Subcutaneous abdominal adipose tissue (tissue), 5 donors: ENCODE measurements around the gene UBE2D1.

Experiments
- H3K27ac ChIP-seq: one replicate; pipeline ENCODE4 v1.7.0; 2013; ENCODE audit warnings: low read depth, mild to moderate bottlenecking, inconsistent platforms, low read length, moderate library complexity
- H3K27me3 ChIP-seq, 5 donors: one replicate each; pipeline ENCODE4 v1.7.0; 2013; ENCODE audit warnings: low read length in 5 of 5, inconsistent platforms in 1 of 5; ENCODE audit not compliant: control insufficient read depth in 5 of 5, insufficient read depth in 4 of 5
- H3K36me3 ChIP-seq, 5 donors: one replicate each; pipeline ENCODE4 v1.7.0; 2013; ENCODE audit warnings: low read length in 5 of 5; ENCODE audit not compliant: control insufficient read depth in 5 of 5, insufficient read depth in 5 of 5
- H3K4me1 ChIP-seq, 5 donors: one replicate each; pipeline ENCODE4 v1.7.0; 2013; ENCODE audit warnings: low read length in 5 of 5, mild to moderate bottlenecking in 3 of 5, moderate library complexity in 1 of 5; ENCODE audit not compliant: control insufficient read depth in 5 of 5, insufficient read depth in 5 of 5
- H3K4me3 ChIP-seq, 5 donors: one replicate each; pipeline ENCODE4 v1.7.0; 2013; ENCODE audit warnings: low read length in 5 of 5, low read depth in 1 of 5
- H3K9ac ChIP-seq, 5 donors: one replicate each; pipeline ENCODE4 v1.7.0; 2013; ENCODE audit warnings: low read length in 5 of 5, mild to moderate bottlenecking in 4 of 5, moderate library complexity in 3 of 5
- H3K9me3 ChIP-seq, 5 donors: one replicate each; pipeline ENCODE4 v1.7.0; 2013; ENCODE audit warnings: low read length in 5 of 5; ENCODE audit not compliant: control insufficient read depth in 5 of 5
- donor health status: healthy.
- donor health status: healthy.
- donor health status: healthy.
- donor health status: healthy.
- donor health status: healthy.

Gene UBE2D1

GRCh38 chr10:58394471-58394870, 59.7 kb downstream of the UBE2D1 start:
- Histone ChIP-seq H3K4me3 (no peak overlapping the region), H3K36me3 (peaks cover 43 to 67% (median 52%) of the 10 kb centered on the region in 5 donors), H3K9me3 (no peaks in the 10 kb centered on the region), H3K4me1 (no peaks in the 10 kb centered on the region), H3K27me3 (no peaks in the 10 kb centered on the region), H3K9ac (no peak overlapping the region), H3K27ac (no peak overlapping the region)

GRCh38 chr10:58396057-58396456, 61.3 kb downstream of the UBE2D1 start:
- H3K4me1 ChIP-seq, result no peaks in the 10 kb centered on the region
- H3K9ac ChIP-seq, result no peak overlapping the region
- H3K9me3 ChIP-seq, result no peaks in the 10 kb centered on the region
- no peaks in the 10 kb centered on the region for H3K27me3 ChIP-seq
- H3K36me3 ChIP-seq, result peaks cover 34 to 52% (median 43%) of the 10 kb centered on the region in 5 donors
- no peak overlapping the region for H3K27ac ChIP-seq
- H3K4me3 ChIP-seq, result no peak overlapping the region

GRCh38 chr10:58397830-58398229, 63.0 kb downstream of the UBE2D1 start:
- no peaks in the 10 kb centered on the region for H3K27me3 ChIP-seq
- H3K4me1 ChIP-seq, result no peaks in the 10 kb centered on the region
- peaks cover 31 to 45% (median 34%) of the 10 kb centered on the region in 5 donors for H3K36me3 ChIP-seq
- H3K9ac ChIP-seq, result no peak overlapping the region
- no peaks in the 10 kb centered on the region for H3K9me3 ChIP-seq
- no peak overlapping the region for H3K4me3 ChIP-seq
- no peak overlapping the region for H3K27ac ChIP-seq

GRCh38 chr10:58399410-58399809, 64.6 kb downstream of the UBE2D1 start:
- Histone ChIP-seq H3K27me3 (no peaks in the 10 kb centered on the region), H3K4me3 (no peak overlapping the region), H3K27ac (no peak overlapping the region), H3K36me3 (peaks cover 24 to 32% (median 26%) of the 10 kb centered on the region in 5 donors), H3K4me1 (no peaks in the 10 kb centered on the region), H3K9ac (no peak overlapping the region), H3K9me3 (no peaks in the 10 kb centered on the region)

GRCh38 chr10:58400609-58401008, 65.8 kb downstream of the UBE2D1 start:
- Histone ChIP-seq H3K4me3 (no peak overlapping the region), H3K27me3 (no peaks in the 10 kb centered on the region), H3K27ac (no peak overlapping the region), H3K4me1 (no peaks in the 10 kb centered on the region), H3K36me3 (peaks cover 14 to 21% (median 16%) of the 10 kb centered on the region in 5 donors), H3K9ac (no peak overlapping the region), H3K9me3 (no peaks in the 10 kb centered on the region)

- no peaks in the 10 kb centered on the region for H3K36me3 ChIP-seq
- H3K9ac ChIP-seq, result no peak overlapping the region
- H3K9me3 ChIP-seq, result no peaks in the 10 kb centered on the region
- no peaks in the 10 kb centered on the region for H3K4me1 ChIP-seq
- no peaks in the 10 kb centered on the region for H3K27me3 ChIP-seq
- no peak overlapping the region for H3K27ac ChIP-seq
- no peak overlapping the region for H3K4me3 ChIP-seq
Observed at GRCh38 chr10:58404001-58404400, 69.2 kb downstream of the UBE2D1 start.

GRCh38 chr10:58409956-58410610, 75.3 kb downstream of the UBE2D1 start:
- Histone ChIP-seq H3K27me3 (no peaks in the 10 kb centered on the region), H3K36me3 (no peaks in the 10 kb centered on the region), H3K4me1 (peaks cover 0 to 5% (median 0%) of the 10 kb centered on the region in 5 donors), H3K27ac (no peak overlapping the region), H3K4me3 (no peak overlapping the region), H3K9ac (no peak overlapping the region), H3K9me3 (no peaks in the 10 kb centered on the region)

- no peaks in the 10 kb centered on the region for H3K9me3 ChIP-seq
- no peak overlapping the region for H3K4me3 ChIP-seq
- H3K4me1 ChIP-seq, result peaks cover 0 to 5% (median 0%) of the 10 kb centered on the region in 5 donors
- no peak overlapping the region for H3K27ac ChIP-seq
- no peaks in the 10 kb centered on the region for H3K27me3 ChIP-seq
- no peak overlapping the region for H3K9ac ChIP-seq
- no peaks in the 10 kb centered on the region for H3K36me3 ChIP-seq
Observed at GRCh38 chr10:58412502-58412961, 77.7 kb downstream of the UBE2D1 start.

GRCh38 chr10:58414270-58415041, 79.7 kb downstream of the UBE2D1 start:
- no peaks in the 10 kb centered on the region for H3K36me3 ChIP-seq

GRCh38 chr10:58415757-58416156, 81.0 kb downstream of the UBE2D1 start:
- H3K36me3 ChIP-seq, result no peaks in the 10 kb centered on the region
- no peaks in the 10 kb centered on the region for H3K9me3 ChIP-seq
- no peak overlapping the region for H3K9ac ChIP-seq

More at GRCh38 chr10:58414270-58415041, 79.7 kb downstream of the UBE2D1 start:
- Histone ChIP-seq H3K4me3 (no peak overlapping the region), H3K9ac (no peak overlapping the region), H3K27ac (no peak overlapping the region), H3K9me3 (no peaks in the 10 kb centered on the region), H3K27me3 (no peaks in the 10 kb centered on the region), H3K4me1 (peaks cover 0 to 5% (median 0%) of the 10 kb centered on the region in 5 donors)

More at GRCh38 chr10:58415757-58416156, 81.0 kb downstream of the UBE2D1 start:
- peaks cover 0 to 5% (median 0%) of the 10 kb centered on the region in 5 donors for H3K4me1 ChIP-seq
- no peaks in the 10 kb centered on the region for H3K27me3 ChIP-seq
- no peak overlapping the region for H3K4me3 ChIP-seq
- H3K27ac ChIP-seq, result no peak overlapping the region
